Activated CD4-positive, alpha-beta T cell treated with anti-CD3 and anti-CD28 coated beads for 48 hours (primary cell): ENCODE data around the gene RAET1G.
"Not testable (repeated sequence)": the region's sequence is repeated elsewhere in the genome, so short reads cannot be mapped to it uniquely, and the experiment has no call there.

ENCODE experiments used
- DNase-seq: peaks from one replicate; pipeline ENCODE4 v3.0.0-alpha.2; 2020

The RAET1G gene

GRCh38 chr6:149933036-149933435 lies 10.1 kb upstream of the RAET1G start:
- no peak for DNase-seq

GRCh38 chr6:149931501-149931900 lies 8.6 kb upstream of the RAET1G start:
- DNase-seq, result no peak

DNA sequence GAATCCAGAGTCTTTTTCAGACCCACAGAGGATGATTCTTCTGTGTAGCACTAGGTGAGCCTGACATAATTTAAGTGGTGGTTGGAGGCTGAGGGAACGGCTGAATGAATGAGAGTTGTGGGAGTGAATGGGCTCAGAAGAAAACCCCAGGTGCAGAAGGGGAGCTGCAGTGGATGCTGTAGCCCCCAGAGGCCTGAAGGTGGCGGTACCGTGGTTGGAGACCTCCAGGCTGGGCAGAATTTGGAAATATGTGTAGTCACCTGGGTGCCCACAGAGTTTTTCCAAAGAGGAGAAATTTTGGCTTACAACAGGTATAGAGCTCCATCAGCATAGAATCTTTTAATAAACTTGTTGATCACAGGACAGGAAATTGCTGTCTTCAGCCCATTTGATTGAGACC lies 6.5 kb upstream of the RAET1G start:
- DNase-seq, result peak; percentile 45

DNA sequence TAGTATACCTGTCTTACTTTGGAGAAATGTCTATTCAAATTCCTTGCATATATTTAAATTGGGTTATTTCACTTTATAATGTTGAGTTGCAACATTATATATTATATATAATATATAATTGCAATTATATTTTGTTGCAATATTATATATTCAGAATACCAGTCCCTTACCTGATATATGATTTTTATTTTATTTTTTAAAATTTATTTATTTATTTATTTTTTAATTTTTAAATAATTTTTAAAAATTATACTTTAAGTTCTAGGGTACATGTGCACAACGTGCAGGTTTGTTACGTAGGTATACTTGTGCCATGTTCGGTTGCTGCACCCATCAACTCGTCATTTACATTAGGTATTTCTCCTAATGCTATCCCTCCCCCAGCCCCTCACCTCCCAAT lies 4.1 kb upstream of the RAET1G start:
- DNase-seq, result not testable (repeated sequence)

DNA sequence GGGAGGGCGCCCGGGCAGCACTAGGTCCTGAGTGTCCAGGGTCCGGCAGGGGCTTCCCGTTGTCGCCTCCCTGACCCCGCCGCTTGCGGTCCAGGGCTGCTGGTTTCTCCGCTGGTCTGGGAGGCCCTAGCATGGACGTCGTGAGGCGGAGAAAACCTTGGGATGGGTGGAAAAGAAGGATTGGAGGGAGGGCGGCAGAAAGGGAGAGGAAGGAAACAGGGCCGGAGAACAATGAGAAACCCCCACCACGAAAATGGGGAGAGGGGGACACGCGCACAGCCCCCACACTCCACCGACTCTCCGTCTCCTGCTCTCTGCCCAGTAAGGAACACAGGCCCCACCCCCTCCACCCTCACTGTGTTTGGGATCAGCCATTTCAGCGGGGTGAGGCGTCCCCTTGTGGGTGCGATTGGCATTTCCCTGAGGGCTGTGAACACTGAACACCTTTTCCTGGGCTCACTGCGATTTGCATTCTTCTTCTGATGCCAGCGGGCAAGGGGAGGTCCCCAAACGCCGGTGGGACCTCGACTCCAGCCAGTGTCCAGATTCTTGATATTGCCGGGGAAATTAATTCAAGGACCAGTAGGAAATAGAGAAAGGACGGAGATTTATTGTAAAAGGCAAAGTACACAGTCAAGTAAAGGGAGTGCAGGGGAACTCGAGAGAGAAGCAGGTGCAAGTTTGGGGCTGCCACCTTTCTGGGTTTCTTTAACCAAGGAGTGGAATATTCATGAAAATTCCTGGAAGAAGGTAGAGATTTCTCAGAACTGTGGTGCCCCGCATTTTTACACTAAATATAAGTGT lies 3.3 kb upstream of the RAET1G start:
- peak; percentile 91 for DNase-seq

DNA sequence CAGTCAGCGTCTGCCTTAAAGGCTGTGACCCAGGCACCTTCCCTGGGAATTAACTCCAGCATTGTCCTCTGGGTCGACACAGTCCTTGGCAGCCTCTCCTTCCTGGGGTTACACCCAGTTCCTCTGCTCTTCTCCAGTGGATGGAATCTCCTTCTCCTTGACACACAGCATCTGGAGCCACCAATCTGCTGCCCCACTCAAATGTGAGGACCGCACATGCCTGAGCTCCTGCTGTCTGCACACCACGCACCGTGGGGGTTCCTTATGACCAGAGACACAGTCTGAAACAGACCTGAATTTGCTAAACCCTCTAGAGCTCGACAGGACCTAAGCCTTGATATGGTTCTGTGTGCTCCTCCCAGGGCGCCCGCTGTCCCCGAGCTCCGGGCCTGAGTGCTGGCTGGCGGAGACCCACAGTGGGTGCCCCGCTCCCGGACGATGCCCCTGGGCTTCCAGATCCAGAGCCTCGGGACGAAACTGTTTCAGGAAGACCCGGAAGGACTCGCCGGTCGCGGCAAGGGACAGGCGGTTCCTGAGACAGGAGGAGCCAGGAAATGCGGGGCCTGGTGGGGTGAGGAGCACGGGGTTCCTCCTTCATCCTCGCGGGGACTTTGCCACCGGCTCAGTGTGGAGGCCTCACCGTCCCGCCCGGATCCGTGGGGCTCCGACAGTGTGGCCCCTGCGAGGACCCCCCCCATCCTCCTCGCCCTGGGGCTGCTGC lies 2.5 kb upstream of the RAET1G start:
- DNase-seq, result no peak

- no peak for DNase-seq
These were observed 2.0 kb upstream of the RAET1G start for GRCh38 chr6:149924933-149925252.

GRCh38 chr6:149924206-149924932 lies 1.4 kb upstream of the RAET1G start:
- no peak for DNase-seq

DNA sequence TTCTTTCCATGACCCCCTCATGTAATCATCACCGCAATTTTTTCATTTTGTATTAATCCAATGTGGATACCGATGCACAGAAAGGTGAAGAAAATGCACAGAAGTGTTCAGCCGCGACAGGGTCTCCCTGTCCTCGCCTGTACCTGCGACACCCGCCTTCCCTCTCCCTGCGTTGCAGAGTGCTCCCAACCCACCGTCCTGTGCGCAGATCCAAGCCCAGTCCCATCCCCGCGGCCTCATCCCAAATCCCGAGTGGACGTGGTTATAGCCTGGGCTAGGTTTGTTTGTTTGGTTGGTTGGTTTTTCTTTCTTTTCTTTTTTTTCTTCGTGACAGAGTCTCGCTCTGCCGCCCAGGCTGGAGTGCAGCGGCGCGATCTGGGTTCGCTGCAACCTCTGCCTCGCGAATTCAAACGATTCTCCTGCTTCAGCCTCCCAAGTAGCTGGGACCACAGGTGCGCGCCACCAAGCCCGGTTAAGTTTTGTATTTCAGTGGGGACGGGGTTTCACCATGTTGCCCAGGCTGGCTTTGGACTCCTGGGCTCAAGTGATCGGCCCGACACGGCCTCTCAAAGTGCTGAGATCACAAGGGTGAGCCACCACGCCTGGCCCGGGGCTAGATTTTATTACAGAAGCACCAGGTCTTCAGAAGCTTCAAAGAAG lies 536 bp upstream of the RAET1G start:
- DNase-seq, result no peak

DNA sequence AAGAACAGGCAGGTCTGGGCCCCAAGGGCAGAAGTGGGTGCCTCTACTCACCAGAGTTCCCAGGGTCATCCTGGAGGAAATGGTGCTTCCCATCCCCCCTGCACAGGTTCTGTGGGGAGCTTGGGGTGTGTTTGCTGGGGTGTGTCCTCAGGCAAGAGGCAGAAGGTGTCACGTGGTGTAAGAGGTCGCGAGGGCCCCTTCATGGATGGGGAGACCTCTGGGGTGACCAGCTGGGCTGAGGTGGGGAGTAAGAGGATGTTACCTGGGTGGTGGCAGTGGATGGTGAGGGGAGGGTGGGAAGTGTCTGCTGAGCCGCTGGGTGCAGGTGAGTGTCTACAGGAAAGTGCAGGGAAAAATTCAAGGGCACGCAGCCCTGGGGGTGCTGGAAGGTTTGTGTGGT lies 830 bp downstream of the RAET1G start:
- not testable (repeated sequence) for DNase-seq

- no peak for DNase-seq
These were observed 1.6 kb downstream of the RAET1G start for GRCh38 chr6:149921361-149921760.

- no peak for DNase-seq
These were observed 3.1 kb downstream of the RAET1G start for GRCh38 chr6:149919834-149920225.

DNA sequence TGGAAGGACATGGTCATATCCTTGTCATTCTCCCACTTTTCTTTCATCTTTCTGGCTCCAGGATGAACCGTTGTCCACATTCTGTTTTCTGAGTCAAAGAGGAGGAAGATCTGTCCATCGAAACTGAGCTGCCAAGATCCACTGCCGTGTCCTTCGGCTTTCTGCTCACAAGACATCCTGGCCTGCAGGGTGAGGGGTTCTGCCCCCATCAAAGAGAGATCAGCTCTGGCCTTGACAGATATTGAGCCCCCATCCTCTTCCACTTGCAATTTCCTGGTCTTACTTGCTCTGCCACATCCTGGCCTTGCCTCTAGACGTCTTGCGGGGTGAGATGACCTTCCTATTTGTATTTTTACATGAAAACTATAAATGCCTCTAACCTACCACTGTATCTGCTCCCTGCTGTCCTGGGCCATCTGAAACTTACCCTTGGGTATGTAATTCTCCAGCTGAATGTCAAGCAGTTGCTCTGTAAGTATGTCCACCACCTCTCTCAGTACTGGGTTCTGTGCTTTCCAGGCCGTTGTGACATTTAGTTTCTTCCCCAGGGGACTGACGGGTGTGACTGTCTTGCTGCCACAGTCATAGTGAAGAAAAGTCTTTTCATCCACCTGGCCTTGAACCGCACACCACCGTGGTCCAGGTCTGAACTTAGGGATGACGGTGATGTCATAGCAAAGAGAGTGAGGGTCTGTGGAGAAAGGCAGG lies 3.6 kb downstream of the RAET1G start:
- DNase-seq, result not testable (repeated sequence)

- DNase-seq, result no peak
These were observed 4.6 kb downstream of the RAET1G start for GRCh38 chr6:149918151-149918905.

GRCh38 chr6:149917679-149918078 lies 5.2 kb downstream of the RAET1G start:
- DNase-seq, result no peak

DNA sequence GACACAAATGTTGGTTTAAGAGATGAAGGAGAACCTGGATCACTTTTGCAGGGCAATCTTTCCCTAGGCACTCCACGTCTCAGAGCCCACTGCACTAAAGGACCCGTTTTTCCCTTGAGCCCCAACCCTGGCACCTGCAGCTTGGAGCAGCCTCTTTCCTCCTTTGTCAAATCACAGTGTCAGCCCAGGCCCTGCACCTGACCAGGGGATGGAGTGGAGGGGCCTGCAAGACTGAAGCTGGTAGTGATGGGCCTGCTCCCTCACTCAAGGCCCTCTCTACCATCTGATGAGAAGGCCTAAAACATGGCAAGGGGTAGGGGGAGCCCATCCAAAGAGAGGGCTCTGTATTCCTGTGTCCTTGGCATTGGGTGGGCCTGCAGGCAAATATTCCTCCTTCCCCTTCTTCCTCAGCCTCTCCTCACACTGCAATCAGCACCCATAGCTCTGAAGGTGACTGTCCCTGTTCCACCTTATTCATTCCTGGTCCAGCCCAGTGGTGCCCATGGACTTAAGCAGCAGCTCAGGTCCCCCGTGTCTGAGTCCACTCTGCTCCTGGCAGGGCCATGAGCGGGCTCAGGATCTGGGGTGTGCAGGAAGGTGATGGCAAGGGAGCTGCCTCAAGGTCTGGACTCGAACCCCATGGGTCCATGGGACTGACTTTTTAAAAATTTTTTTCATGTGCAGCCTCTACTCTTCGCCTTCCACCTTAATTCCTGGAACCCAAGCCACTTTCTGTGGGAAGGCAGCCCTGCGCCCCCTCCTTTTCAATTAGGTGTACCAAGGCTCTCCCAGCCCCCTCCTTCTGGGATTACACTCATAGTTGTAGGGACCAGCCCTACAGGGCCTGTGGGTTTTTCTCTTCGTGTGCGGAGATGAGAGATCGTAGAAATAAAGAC lies 6.7 kb downstream of the RAET1G start:
- DNase-seq, result no peak

GRCh38 chr6:149913540-149914240 lies 9.2 kb downstream of the RAET1G start:
- no peak for DNase-seq

- no peak for DNase-seq
These were observed 9.8 kb downstream of the RAET1G start for GRCh38 chr6:149913085-149913484.

- DNase-seq, result not testable (repeated sequence)
These were observed 10.2 kb downstream of the RAET1G start for GRCh38 chr6:149912680-149913079.

DNA sequence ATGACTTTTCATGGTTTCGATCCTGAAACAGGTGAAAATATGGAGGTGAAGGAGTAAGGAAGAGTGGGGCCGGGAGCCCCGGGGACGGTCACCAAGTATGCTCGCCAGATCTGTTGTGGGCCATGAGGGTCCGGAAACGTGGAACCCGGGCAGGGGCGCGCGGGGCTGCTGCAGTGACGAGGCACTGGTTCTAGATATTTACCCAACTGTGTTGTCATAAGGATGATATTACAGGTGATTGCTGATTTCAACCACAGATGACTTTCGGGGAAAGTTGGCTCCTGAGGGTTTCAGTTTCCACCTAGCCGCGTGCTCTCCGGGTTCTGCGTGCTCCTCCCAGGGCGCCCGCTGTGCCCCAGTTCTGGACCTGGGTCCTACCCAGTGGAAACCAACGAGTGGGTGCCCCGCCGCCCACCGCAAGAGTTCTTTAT lies 12.2 kb downstream of the RAET1G start:
- no peak for DNase-seq
